Epithelial cell of prostate (primary cell): ENCODE measurements around the gene ZNF784.

Experiments used
- DNase-seq: peaks from one replicate; pipeline ENCODE4 v3.0.0-alpha.2; 2011; ENCODE audit warnings: low read depth, low spot score
- H3K27ac ChIP-seq: fragments of 450-650 bp; 2 replicates; pipeline ENCODE4 v1.5.1; 2017; ENCODE audit warnings: mild to moderate bottlenecking

ZNF784 gene

DNA sequence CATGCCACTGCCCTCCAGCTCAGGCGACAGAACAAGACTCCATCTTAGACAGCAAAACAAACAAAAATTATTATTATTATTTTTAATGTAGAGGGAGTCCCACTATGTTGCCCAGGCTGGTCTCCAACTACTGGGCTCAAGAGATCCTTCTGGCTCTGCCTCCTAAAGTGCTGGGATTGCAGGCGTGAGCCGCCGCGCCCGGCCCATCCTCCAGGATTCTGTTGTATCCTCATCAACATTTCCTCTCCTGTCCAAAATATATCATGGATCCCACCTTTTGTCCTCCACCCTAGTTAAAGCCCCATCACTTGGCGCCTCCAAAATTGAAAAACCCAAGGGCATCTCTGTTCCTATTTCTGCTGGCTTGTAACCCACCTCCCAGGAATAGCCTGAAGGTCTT lies 1.2 kb downstream of the ZNF784 start:
- H3K27ac ChIP-seq, result no peak overlapping the region
- DNase-seq, result no peak

DNA sequence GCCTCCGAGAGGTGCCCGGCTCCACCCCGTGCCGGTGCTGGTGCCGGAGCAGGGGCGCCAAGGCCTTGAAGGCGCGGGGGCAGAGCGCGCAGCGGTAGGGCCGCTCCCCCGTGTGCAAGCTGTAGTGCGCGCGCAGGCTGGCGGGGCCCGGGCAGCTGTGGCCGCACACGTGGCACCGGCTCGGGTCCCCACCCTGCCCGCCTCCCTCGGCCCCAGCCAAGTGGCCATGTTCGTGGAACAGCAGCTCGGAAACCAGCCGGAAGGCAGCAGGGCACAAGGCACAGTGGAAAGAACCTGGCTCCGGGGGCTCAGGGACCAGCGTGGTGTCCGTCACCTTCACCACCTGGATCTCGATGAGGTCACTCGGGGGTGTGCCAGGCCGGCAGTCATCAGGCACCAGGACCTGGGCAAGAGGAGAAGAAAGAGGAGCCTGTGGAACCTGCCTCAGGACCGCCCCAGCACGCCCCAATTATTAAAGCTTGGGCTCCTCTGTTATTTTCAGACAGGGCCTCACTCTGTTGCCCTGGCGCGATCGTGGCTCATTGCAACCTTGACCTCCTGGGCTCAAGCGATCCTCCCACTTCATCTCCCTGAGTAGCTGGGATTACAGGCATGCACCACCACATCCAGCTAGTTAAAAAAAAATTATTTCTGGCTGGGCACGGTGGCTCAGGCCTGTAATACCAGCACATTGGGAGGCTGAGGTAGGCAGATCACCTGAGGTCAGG lies 2.0 kb downstream of the ZNF784 start:
- no peak for DNase-seq
- no peak overlapping the region for H3K27ac ChIP-seq

- H3K27ac ChIP-seq, result no peak overlapping the region
- no peak for DNase-seq
Measured at GRCh38 chr19:55621673-55622231, 2.6 kb downstream of the ZNF784 start.

DNA sequence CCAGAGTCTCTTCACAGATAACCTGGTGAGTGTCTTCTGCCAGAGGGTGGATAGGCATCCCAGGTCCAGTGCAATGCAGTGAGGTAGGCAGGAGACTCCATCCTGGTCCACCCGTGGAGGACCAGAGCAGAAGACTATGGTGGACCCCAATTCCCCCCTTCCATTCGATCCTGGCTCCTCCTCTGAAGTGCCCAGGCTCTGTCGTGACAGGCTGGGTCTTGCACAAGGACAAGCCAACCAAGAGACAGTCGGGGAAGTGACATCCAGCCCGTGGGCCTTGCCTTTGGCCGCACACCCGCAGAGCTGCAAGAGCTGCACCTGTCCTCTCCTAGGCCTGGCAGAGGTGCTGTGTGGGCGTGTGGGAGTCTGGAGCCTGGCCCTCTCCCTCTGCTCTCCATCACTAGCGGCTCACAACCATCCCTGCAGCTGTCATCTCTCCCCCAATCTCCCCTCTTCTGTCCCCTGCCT lies 3.1 kb downstream of the ZNF784 start:
- no peak for DNase-seq
- no peak overlapping the region for H3K27ac ChIP-seq

- H3K27ac ChIP-seq, result no peak overlapping the region
- DNase-seq, result no peak
Measured at GRCh38 chr19:55620410-55621204, 3.8 kb downstream of the ZNF784 start.

DNA sequence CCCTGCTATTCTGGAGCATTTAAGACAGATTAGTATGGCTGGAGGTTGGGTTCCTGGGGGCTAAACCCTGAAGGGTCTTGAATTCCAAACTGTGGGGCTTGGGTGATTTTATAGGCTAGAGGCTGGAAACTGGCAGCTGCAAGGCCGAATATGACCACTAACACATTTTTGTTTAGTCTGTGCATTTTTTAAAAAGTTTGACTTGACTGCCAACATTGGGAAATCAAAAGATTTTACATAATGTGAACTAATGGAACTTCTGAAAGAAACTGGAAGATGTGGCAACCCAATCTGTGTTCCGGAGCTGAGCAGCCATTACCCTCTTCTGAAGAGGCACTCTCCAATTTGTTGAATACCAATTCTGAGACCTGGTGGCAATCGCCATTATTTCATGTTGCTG lies 5.1 kb downstream of the ZNF784 start:
- no peak for DNase-seq
- no peak overlapping the region for H3K27ac ChIP-seq

DNA sequence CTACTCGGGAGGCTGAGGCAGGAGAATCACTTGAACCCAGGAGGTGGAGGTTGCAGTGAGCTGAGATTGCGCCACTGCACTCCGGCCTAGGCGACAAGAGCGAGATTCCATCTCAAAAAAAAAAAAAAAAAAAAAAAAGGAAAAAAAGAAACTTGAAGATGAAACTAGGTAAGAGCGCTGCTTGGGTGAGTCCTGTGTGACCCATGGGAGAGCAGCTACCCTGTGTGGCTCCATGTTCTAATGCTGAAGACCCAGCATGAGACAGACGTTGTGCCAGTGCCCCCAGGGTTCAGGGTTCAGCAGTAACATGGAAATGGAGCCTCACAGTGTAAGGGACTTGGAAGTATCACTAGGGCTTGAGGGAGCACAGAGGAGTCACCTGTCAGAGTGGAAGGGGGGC lies 5.9 kb downstream of the ZNF784 start:
- H3K27ac ChIP-seq, result no peak overlapping the region
- DNase-seq, result no peak

DNA sequence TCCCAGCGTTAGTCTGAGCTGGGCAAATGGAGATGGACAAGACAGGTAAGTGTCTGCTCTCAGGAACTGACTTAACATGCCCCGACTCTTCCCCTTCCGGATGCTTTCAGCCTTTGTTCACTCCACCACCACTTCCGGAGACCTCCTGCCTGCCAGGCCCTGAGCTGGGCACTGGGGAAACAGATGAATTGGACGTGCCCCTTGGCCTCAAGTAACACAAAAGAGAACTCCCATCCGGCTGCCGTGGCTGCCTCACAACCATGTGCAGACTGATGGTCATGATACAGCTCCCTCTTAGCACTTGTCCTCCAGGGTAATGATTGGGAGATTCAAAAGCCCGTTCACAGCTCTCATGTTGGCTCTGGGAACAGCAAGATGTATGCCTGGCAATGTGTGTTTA lies 6.9 kb downstream of the ZNF784 start:
- peak overlapping the region; percentile 43 for H3K27ac ChIP-seq
- no peak for DNase-seq

DNA sequence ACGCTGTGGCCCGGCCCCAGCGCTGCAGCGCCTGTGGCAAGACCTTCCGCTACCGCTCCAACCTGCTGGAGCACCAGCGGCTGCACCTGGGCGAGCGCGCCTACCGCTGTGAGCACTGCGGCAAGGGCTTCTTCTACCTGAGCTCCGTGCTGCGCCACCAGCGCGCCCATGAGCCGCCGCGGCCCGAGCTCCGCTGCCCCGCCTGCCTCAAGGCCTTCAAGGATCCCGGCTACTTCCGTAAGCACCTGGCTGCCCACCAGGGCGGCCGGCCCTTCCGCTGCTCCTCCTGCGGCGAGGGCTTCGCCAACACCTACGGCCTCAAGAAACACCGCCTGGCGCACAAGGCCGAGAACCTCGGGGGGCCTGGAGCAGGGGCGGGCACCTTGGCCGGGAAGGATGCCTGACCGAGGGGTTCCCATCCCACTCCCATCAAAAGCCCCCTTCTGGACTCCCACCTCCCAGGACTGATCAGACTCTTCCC lies 7.9 kb downstream of the ZNF784 start:
- peak overlapping the region; percentile 43 for H3K27ac ChIP-seq
- DNase-seq, result no peak

GRCh38 chr19:55615543-55616394 lies 8.6 kb downstream of the ZNF784 start:
- H3K27ac ChIP-seq, result no peak overlapping the region
- DNase-seq, result no peak

DNA sequence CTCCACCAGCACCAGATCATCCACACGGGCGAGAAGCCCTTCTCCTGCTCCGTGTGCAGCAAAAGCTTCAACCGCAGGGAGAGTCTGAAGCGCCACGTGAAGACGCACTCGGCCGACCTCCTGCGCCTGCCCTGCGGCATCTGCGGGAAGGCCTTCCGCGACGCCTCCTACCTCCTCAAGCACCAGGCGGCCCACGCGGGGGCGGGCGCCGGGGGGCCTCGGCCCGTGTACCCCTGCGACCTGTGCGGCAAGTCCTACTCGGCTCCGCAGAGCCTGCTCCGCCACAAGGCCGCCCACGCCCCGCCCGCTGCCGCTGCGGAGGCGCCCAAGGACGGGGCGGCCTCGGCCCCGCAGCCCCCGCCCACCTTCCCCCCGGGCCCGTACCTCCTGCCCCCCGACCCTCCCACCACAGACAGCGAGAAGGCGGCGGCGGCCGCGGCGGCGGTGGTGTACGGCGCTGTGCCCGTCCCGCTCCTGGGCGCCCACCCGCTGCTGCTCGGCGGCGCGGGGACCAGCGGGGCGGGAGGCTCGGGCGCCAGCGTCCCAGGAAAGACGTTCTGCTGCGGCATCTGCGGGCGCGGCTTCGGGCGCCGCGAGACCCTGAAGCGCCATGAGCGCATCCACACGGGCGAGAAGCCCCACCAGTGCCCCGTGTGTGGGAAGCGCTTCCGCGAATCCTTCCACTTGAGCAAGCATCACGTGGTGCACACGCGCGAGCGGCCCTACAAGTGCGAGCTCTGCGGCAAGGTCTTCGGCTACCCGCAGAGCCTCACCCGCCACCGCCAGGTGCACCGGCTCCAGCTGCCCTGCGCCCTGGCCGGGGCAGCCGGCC lies 9.4 kb downstream of the ZNF784 start:
- DNase-seq, result no peak

GRCh38 chr19:55613930-55614710 lies 10.2 kb downstream of the ZNF784 start:
- H3K27ac ChIP-seq, result no peak overlapping the region
- no peak for DNase-seq

More for the DNA sequence above, 9.4 kb downstream of the ZNF784 start:
- H3K27ac ChIP-seq, result no peak overlapping the region

DNA sequence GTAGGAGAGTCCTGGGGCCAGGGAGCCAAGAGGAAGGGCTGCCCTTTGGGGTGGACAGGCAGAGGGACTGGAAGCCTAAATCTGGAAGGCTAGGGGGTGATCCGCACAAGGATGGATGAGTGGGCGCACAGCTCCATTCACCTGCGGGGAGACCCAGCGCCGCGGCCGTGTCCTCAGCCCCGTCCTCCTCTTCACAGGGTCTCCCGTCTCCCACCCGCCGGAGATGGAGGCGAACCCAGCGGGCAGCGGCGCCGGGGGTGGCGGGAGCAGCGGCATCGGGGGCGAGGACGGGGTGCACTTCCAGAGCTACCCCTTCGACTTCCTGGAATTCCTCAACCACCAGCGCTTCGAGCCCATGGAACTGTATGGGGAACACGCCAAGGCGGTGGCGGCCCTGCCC lies 11.0 kb downstream of the ZNF784 start:
- DNase-seq, result no peak
- H3K27ac ChIP-seq, result no peak overlapping the region

GRCh38 chr19:55611983-55612645 lies 12.3 kb downstream of the ZNF784 start:
- no peak overlapping the region for H3K27ac ChIP-seq
- DNase-seq, result no peak

DNA sequence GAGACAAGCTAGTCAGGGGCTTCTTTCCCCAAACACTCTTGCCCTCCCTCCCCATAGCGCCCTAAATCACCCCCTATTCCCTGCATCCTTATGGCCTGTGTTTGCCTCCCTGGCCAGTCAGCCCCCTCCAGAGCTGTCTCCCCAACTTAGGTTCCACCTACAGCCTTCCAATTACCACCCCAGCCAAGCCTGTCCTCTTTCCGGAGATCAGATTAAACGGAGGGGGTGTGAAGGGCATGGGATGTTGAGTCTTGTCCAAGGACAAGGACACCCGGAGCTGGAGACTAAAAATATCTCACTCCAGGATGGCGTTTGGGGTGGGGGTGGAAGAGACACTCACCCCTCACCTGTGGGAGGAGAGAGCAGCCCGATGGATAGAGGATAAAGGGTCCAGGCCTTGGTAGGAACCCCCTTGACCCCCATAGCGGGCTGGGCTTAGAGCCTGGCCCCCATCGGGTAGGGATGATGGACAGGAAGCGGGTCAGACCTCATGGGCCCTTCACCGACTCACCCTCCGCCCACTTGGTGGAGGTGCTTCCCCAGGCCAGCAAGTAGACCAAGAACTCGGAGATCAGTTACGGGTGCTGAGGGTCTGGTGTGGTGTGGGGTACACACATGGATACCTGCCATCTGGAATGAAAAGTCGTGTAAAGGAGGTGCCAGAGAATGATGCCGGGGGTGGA lies 12.9 kb downstream of the ZNF784 start:
- no peak overlapping the region for H3K27ac ChIP-seq
- no peak for DNase-seq

DNA sequence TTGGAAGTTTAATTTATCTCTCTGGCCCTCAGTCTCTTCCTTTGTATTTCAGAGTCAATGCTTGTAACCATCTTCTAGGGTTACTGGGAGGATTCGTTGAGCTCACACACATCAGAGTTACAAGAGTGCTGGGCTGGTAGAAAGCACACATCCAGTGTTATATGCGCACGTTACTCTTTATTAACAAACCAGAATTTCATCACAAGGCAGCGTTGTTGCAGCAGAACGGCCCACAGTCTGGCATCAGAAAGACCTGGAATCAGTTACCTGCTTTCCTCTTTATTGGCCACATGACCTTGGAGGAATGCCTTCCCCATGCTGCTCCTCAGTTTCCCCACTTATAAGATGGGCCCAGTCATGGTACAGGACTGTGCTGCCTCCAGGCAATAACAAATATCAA lies 15.0 kb downstream of the ZNF784 start:
- no peak overlapping the region for H3K27ac ChIP-seq
- DNase-seq, result no peak

DNA sequence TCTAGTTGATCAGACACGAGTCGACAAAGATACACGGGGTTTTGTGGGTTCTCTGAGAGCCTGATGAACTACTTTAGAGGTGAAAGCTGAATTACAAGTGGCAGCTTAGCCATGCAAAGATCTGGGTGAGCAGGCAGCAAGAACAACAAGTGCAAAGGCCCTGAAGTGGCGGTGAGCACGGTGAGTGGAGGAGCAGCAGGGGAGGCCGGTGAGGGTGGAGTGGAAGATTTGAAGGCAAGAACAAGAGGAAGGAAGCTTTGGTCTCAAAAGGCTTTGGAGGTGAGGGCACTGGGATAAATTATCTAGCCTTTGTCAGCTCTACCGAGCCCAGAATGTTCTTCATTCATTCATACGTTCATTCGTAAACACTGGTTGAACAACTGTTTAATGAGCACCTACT lies 17.5 kb downstream of the ZNF784 start:
- DNase-seq, result no peak
- H3K27ac ChIP-seq, result peak overlapping the region; percentile 93

DNA sequence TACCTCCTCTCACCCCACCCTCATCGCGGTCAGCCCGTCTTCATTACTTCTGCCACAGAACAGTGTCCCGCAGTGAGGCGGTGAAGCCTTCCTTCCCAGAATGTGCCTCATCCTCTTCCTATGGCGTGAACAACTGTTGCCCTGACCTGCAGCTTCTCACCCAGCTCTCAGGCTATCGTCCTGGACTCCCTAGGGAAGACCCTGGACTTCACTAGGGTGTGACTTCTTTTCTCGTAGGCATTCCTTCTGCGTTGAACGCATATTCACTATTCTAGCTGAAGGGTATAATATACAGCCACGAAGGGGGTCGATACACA lies 17.9 kb downstream of the ZNF784 start:
- H3K27ac ChIP-seq, result peak overlapping the region; percentile 93
- no peak for DNase-seq
